ENCODE measurements around the gene PER1.
A peak's percentile ranks its signal among the peaks of the same experiment; 100 is the strongest.

PER1 gene

GRCh38 chr17:8152112-8152775 is at the start of gene PER1:
Gene PER1, minus strand, starts transcription at chr17:8152404. Its CDS starts 1,698 bp downstream, at chr17:8150706.
- DNase-seq = peak; percentile 37

- peak; percentile 92 for DNase-seq
Measured at GRCh38 chr17:8192070-8192815, 40.0 kb upstream of the PER1 start.

- DNase-seq = no peak
Measured at GRCh38 chr17:8190506-8190905, 38.3 kb upstream of the PER1 start.

GRCh38 chr17:8189711-8190477 is 37.7 kb upstream of the PER1 start, which contains the start of gene BORCS6:
Gene BORCS6, minus strand, starts transcription at chr17:8190180. Its CDS starts 40 bp downstream, at chr17:8190140.
- DNase-seq = peak; percentile 95

- no peak for DNase-seq
Measured at GRCh38 chr17:8189041-8189710, 37.0 kb upstream of the PER1 start.

GRCh38 chr17:8188263-8188839 is 36.1 kb upstream of the PER1 start:
- DNase-seq = no peak

- peak; percentile 99 for DNase-seq
Measured at GRCh38 chr17:8187517-8188262, 35.5 kb upstream of the PER1 start.

GRCh38 chr17:8186787-8187516 is 34.7 kb upstream of the PER1 start:
- peak; percentile 97 for DNase-seq

GRCh38 chr17:8186446-8186786 is 34.2 kb upstream of the PER1 start:
- no peak for DNase-seq

GRCh38 chr17:8185582-8186445 is 33.6 kb upstream of the PER1 start:
- peak; percentile 73 for DNase-seq

- no peak for DNase-seq
Measured at GRCh38 chr17:8176998-8177731, 25.0 kb upstream of the PER1 start.

- DNase-seq = peak; percentile 71
Measured at GRCh38 chr17:8176197-8176940, 24.2 kb upstream of the PER1 start, which contains the start of gene TMEM107. Gene TMEM107, minus strand, starts transcription at chr17:8176380. Its CDS starts 94 bp downstream, at chr17:8176286.

GRCh38 chr17:8175795-8176196 is 23.6 kb upstream of the PER1 start:
- DNase-seq = no peak

GRCh38 chr17:8173871-8174322 is 21.7 kb upstream of the PER1 start:
- no peak for DNase-seq

- peak; percentile 98 for DNase-seq
Measured at GRCh38 chr17:8173056-8173870, 21.1 kb upstream of the PER1 start.

GRCh38 chr17:8170186-8170585 is 18.0 kb upstream of the PER1 start:
- peak; percentile 69 for DNase-seq

- DNase-seq = no peak
Measured at GRCh38 chr17:8167526-8167925, 15.3 kb upstream of the PER1 start.

- no peak for DNase-seq
Measured at GRCh38 chr17:8166731-8167130, 14.5 kb upstream of the PER1 start.
